GM12878 (cell line): ENCODE measurements around the gene OGFOD3. TPM values are rescaled to one million over a fixed set of nuclear protein-coding genes. Genes with fewer than 3 reads are reported as not detected.

Source experiments
- ATAC-seq: fragments of 200-7000 bp; cut with Tn5 transposase; 3 replicates; pipeline ENCODE4 v1.9.1; 2020; ENCODE audit warnings: mild to moderate bottlenecking, moderate library complexity
- BruUV-seq: library from RNA; stranded (reverse); fragments of 400-500 nt; replicated peaks from 2 replicates; lab custom pipeline; 2021; lab: Mats Ljungman, UMichigan
- CTCF ChIA-PET: fragments of 300-600 bp; sonication (Branson Sonifier 250); formaldehyde crosslinking; extraction: SDS; loops from one replicate; lab custom pipeline; 2021; ENCODE audit warnings: inconsistent platforms; lab: Yijun Ruan, JAX
- POLR2A ChIA-PET: fragments of 350-600 bp; formaldehyde crosslinking; extraction: SDS; loops from one replicate; lab custom pipeline; 2021; ENCODE audit warnings: inconsistent platforms; lab: Charles Lee
- RAD21 ChIA-PET: fragments of 300-600 bp; sonication (Branson Sonifier 250); formaldehyde crosslinking; loops from one replicate; lab custom pipeline; 2023; ENCODE audit warnings: antibody characterized with exemption; ENCODE audit not compliant: unreplicated experiment; lab: Charles Lee
- SMC1A ChIA-PET: fragments of 300-600 bp; sonication (Branson Sonifier 250); formaldehyde crosslinking; loops from one replicate; lab custom pipeline; 2023; ENCODE audit not compliant: unreplicated experiment, uncharacterized antibody; lab: Charles Lee
- DNase-seq: peaks from one replicate; pipeline ENCODE4 v3.0.0-alpha.2; 2011; ENCODE audit warnings: low read depth, low spot score
- FAIRE-seq: peaks from 3 replicates; lab custom pipeline; 2011; peaks lifted over from hg19 to GRCh38; lab: Jason Lieb, UNC
- H2AFZ ChIP-seq: 2 replicates; pipeline ENCODE4 v1.6.0; 2011; ENCODE audit warnings: low read depth, low read length, control low read depth; ENCODE audit not compliant: control insufficient read depth
- H3K27ac ChIP-seq: 2 replicates; pipeline ENCODE4 v1.5.1; 2011; ENCODE audit warnings: control low read depth; ENCODE audit not compliant: control insufficient read depth, insufficient read depth
- H3K27me3 ChIP-seq, 2 experiments: replicated peaks in 1 of 2; 2 replicates each; pipeline versions ENCODE4 v1.6.0 to v1.6.1; 2011; ENCODE audit warnings: low read length in 1 of 2; ENCODE audit not compliant: control insufficient read depth in 2 of 2, insufficient read depth in 2 of 2
- H3K36me3 ChIP-seq, 2 experiments: 2 replicates each; pipeline ENCODE4 v1.5.1; 2011; ENCODE audit warnings: low read length in 1 of 2; ENCODE audit not compliant: control insufficient read depth in 2 of 2, insufficient read depth in 2 of 2
- H3K4me1 ChIP-seq: 2 replicates; pipeline ENCODE4 v1.6.1; 2011; ENCODE audit warnings: mild to moderate bottlenecking, low read length, moderate library complexity, mixed read lengths; ENCODE audit not compliant: control insufficient read depth, insufficient read depth
- H3K4me2 ChIP-seq: 2 replicates; pipeline ENCODE4 v1.6.0; 2011; ENCODE audit warnings: control low read depth; ENCODE audit not compliant: control insufficient read depth, insufficient read depth
- H3K4me3 ChIP-seq: fragments of 200-600 bp; sonication (generic); 2 replicates; pipeline ENCODE4 v1.5.1; 2016
- H3K79me2 ChIP-seq: 2 replicates; pipeline ENCODE4 v1.6.0; 2011; ENCODE audit warnings: low read length; ENCODE audit not compliant: control insufficient read depth, insufficient read depth
- H3K9ac ChIP-seq: 2 replicates; pipeline ENCODE4 v1.8.0; 2011; ENCODE audit warnings: low read length, control low read depth, mixed read lengths; ENCODE audit not compliant: control insufficient read depth, insufficient read depth
- H3K9me3 ChIP-seq: replicated peaks from 3 replicates; pipeline ENCODE4 v1.5.1; 2011; ENCODE audit warnings: mild to moderate bottlenecking, low read length; ENCODE audit not compliant: control insufficient read depth, insufficient read depth
- H4K20me1 ChIP-seq: 2 replicates; pipeline ENCODE4 v1.6.0; 2011; ENCODE audit not compliant: control insufficient read depth, insufficient read depth
- ATF7 ChIP-seq: fragments of 450-650 bp; IDR thresholded peaks from 2 replicates; pipeline ENCODE4 v1.6.1; 2016; ENCODE audit warnings: low read depth, mild to moderate bottlenecking
- CBX3 ChIP-seq: fragments of 200-600 bp; sonication (generic); IDR thresholded peaks from 2 replicates; pipeline ENCODE4 v1.6.1; 2016; ENCODE audit warnings: low read depth, borderline replicate concordance
- CHD4 ChIP-seq: fragments of 200-600 bp; sonication (generic); IDR thresholded peaks from 2 replicates; pipeline ENCODE4 v1.6.1; 2016; ENCODE audit warnings: mild to moderate bottlenecking
- DPF2 ChIP-seq: fragments of 450-650 bp; IDR thresholded peaks from 2 replicates; pipeline ENCODE4 v1.6.1; 2017; ENCODE audit warnings: mild to moderate bottlenecking
- SMARCA5 ChIP-seq: fragments of 450-650 bp; IDR thresholded peaks from 2 replicates; pipeline ENCODE4 v1.6.1; 2017; ENCODE audit warnings: mild to moderate bottlenecking
- WGBS: methylation state at CpG from one replicate; pipeline ENCODE4 v1.1.6; 2016; ENCODE audit warnings: low lambda C conversion rate; ENCODE audit not compliant: insufficient replicate concordance, insufficient coverage; ENCODE audit errors: missing lambda C conversion rate; 5-methylcytosine and 5-hydroxymethylcytosine counted together
- in situ Hi-C: fragments of 300-500 bp; cut with MboI; formaldehyde crosslinking; loops from 9 replicates; pipeline ENCODE4 v1.14.3; 2018; ENCODE audit warnings: mixed read lengths
- intact Hi-C: fragments of 100-400 bp; cut with micrococcal nuclease; formaldehyde crosslinking; loops from one replicate; pipeline ENCODE4 v1.14.2; 2022; ENCODE audit not compliant: unreplicated experiment
- polyA plus RNA-seq, 11 experiments: library from polyadenylated mRNA; depleted of rRNA in 4 of 11; unstranded in 6 of 11; stranded (reverse) in 5 of 11; fragments of >200 nt; fragmentation: Nextera tagmentation in 4 of 11; fragmentation: Illumina TruSeq in 1 of 11; extraction: Ambion mirVana in 4 of 11; extraction: Trizol in 1 of 11; gene quantifications; 1 replicate in 1 of 11; 2 replicates in 10 of 11; pipeline versions ENCODE4 v1.2.1 to v1.2.3, GENCODE V29; 2011 to 2016; ENCODE audit warnings: inconsistent platforms in 2 of 11, missing spikeins in 2 of 11, low read depth in 1 of 11
- total RNA-seq, 4 experiments: library from RNA; depleted of rRNA in 3 of 4; stranded (reverse); fragments of >200 nt in 3 of 4; fragmentation: Illumina TruSeq in 1 of 4; extraction: Trizol in 1 of 4; gene quantifications; 2 replicates each; pipeline versions ENCODE4 v1.2.1 to v1.2.3, GENCODE V29; 2013 to 2021
- TF ChIP-seq, protein P1 (sequence below): fragments of 450-650 bp; IDR thresholded peaks from 2 replicates; pipeline ENCODE4 v1.6.1; 2017; ENCODE audit warnings: borderline replicate concordance

OGFOD3 gene
- total and polyA plus RNA-seq, 10 of the 15 experiments (the other 5 are each of a cell fraction or from before 2014, with no cell fraction given), result 0.48 to 28.4 (median 18.3) TPM

DNA sequence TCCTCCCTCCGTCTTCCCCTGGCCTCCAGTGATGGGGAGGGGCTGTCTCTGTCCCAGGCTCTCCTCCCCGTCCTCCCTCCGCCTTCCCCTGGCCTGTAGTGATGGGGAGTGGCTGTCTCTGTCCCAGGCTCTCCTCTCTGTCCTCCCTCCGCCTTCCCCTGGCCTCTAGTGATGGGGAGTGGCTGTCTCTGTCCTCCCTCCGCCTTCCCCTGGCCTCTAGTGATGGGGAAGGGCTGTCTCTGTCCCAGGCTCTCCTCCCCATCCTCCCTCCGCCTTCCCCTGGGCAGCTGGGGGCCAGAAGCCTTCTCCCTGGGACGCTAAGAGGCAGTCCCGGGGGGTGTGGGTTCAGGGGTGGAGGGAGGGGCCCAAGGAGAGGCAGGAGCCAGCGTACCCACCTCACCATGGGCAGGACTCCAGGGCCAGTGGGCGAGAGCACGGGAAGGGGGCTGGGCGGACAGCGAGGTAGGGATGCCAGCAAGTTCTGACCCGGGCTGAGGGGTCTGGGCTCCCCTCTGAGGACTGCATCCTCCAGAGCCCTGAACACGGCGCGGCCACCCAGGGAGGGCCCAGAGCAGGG, 32.0 kb downstream of the OGFOD3 start:
- no peaks in the 10 kb centered on the region for H3K79me2 ChIP-seq
- WGBS, result 49% methylated on average over 14 of the region's 17 CpGs
- H3K4me2 ChIP-seq, result no peak overlapping the region
- no peaks in the 10 kb centered on the region for H3K9me3 ChIP-seq
- H3K27me3 ChIP-seq, result no peaks in the 10 kb centered on the region
- H2AFZ ChIP-seq, result no peak overlapping the region
- H3K36me3 ChIP-seq, result no peaks in the 10 kb centered on the region
- in situ Hi-C loops (no loop called here), intact Hi-C loops (no loop called here)
- no peak overlapping the region for H3K4me3 ChIP-seq
- SMC1A ChIA-PET, result no interaction called here
- no TSS peak for BruUV-seq
- H3K9ac ChIP-seq, result no peak overlapping the region
- ATAC-seq (no peak), DNase-seq (no peak), FAIRE-seq (no peak)
- no peaks in the 10 kb centered on the region for H3K4me1 ChIP-seq
- POLR2A ChIA-PET, result no interaction called here
- RAD21 ChIA-PET, result no interaction called here
- H3K27ac ChIP-seq, result no peak overlapping the region
- TF ChIP-seq SMARCA5 (no peak), CBX3 (no peak), DPF2 (no peak), ATF7 (no peak), CHD4 (no peak)
- TF ChIP-seq, protein P1, sequence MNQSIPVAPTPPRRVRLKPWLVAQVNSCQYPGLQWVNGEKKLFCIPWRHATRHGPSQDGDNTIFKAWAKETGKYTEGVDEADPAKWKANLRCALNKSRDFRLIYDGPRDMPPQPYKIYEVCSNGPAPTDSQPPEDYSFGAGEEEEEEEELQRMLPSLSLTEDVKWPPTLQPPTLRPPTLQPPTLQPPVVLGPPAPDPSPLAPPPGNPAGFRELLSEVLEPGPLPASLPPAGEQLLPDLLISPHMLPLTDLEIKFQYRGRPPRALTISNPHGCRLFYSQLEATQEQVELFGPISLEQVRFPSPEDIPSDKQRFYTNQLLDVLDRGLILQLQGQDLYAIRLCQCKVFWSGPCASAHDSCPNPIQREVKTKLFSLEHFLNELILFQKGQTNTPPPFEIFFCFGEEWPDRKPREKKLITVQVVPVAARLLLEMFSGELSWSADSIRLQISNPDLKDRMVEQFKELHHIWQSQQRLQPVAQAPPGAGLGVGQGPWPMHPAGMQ, result no peak
- H4K20me1 ChIP-seq, result no peaks in the 10 kb centered on the region
- CTCF ChIA-PET, result interaction anchor here (1.5 kb wide), 1 partner anchor 20 kb away, joined by 6 read pairs; no protein-coding TSS in a partner anchor
